Mesenchymal stem cell (in vitro differentiated cells and primary cell): ENCODE results near the gene HSPA1B.
"Not testable (repeated sequence)": the region's sequence is repeated elsewhere in the genome, so short reads cannot be mapped to it uniquely, and the experiment has no call there.

ENCODE experiments used
- DNase-seq: peaks from one replicate; pipeline ENCODE4 v3.0.0-alpha.2; 2013
- H2AFZ ChIP-seq: one replicate; pipeline ENCODE4 v1.6.1; 2013; ENCODE audit warnings: low read depth, mild to moderate bottlenecking, control low read depth, inconsistent platforms, low read length, moderate library complexity
- H2AK5ac ChIP-seq: 2 replicates; pipeline ENCODE4 v1.6.1; 2013; ENCODE audit warnings: low read length, moderate library complexity, mild to moderate bottlenecking, inconsistent platforms; ENCODE audit not compliant: severe bottlenecking
- H2BK120ac ChIP-seq: one replicate; pipeline ENCODE4 v1.6.1; 2013; ENCODE audit warnings: low read depth, mild to moderate bottlenecking, inconsistent platforms, low read length, moderate library complexity
- H2BK12ac ChIP-seq, 2 experiments: one replicate each; pipeline ENCODE4 v1.6.1; 2013; ENCODE audit warnings: inconsistent platforms in 2 of 2, low read length in 2 of 2, mild to moderate bottlenecking in 2 of 2, moderate library complexity in 2 of 2, control low read depth in 1 of 2
- H2BK15ac ChIP-seq: one replicate; pipeline ENCODE4 v1.6.1; 2013; ENCODE audit warnings: mild to moderate bottlenecking, low read depth, inconsistent platforms; ENCODE audit not compliant: poor library complexity, severe bottlenecking
- H2BK5ac ChIP-seq: 2 replicates; pipeline ENCODE4 v1.6.1; 2013; ENCODE audit warnings: low read depth, mild to moderate bottlenecking, low read length, control low read depth, inconsistent platforms; ENCODE audit not compliant: poor library complexity, severe bottlenecking
- H3K14ac ChIP-seq, 2 experiments: one replicate each; pipeline ENCODE4 v1.6.1; 2013; ENCODE audit warnings: inconsistent platforms in 2 of 2, low read length in 2 of 2, control low read depth in 1 of 2, mild to moderate bottlenecking in 1 of 2, moderate library complexity in 1 of 2
- H3K18ac ChIP-seq, 2 experiments: one replicate each; pipeline ENCODE4 v1.6.1; 2013; ENCODE audit warnings: inconsistent platforms in 2 of 2, low read length in 2 of 2, control low read depth in 1 of 2, low read depth in 1 of 2, mild to moderate bottlenecking in 1 of 2
- H3K23ac ChIP-seq, 2 experiments: one replicate each; pipeline ENCODE4 v1.6.1; 2013; ENCODE audit warnings: inconsistent platforms in 2 of 2, low read length in 2 of 2, mild to moderate bottlenecking in 2 of 2, moderate library complexity in 2 of 2, control low read depth in 1 of 2
- H3K27ac ChIP-seq: 2 replicates; pipeline ENCODE4 v1.5.1; 2013; ENCODE audit warnings: mild to moderate bottlenecking, moderate library complexity, low read length, control low read depth, inconsistent platforms; ENCODE audit not compliant: poor library complexity, severe bottlenecking
- H3K27me3 ChIP-seq, 2 experiments: 2 replicates each; pipeline versions ENCODE4 v1.6.1 to v1.7.0; 2013; ENCODE audit warnings: low read length in 2 of 2, mild to moderate bottlenecking in 2 of 2, moderate library complexity in 2 of 2, control low read depth in 1 of 2, inconsistent platforms in 1 of 2; ENCODE audit not compliant: control insufficient read depth in 1 of 2, insufficient read depth in 1 of 2
- H3K36me3 ChIP-seq, 2 experiments: 2 replicates each; pipeline versions ENCODE4 v1.6.1 to v1.7.0; 2013; ENCODE audit warnings: low read length in 2 of 2, control low read depth in 1 of 2, inconsistent platforms in 1 of 2, low read depth in 1 of 2, mild to moderate bottlenecking in 1 of 2; ENCODE audit not compliant: insufficient read depth in 2 of 2, control insufficient read depth in 1 of 2
- H3K4ac ChIP-seq, 2 experiments: one replicate each; pipeline ENCODE4 v1.6.1; 2013; ENCODE audit warnings: inconsistent platforms in 2 of 2, low read length in 2 of 2, mild to moderate bottlenecking in 2 of 2, moderate library complexity in 2 of 2, control low read depth in 1 of 2, low read depth in 1 of 2
- H3K4me1 ChIP-seq: 2 replicates; pipeline ENCODE4 v1.6.1; 2013; ENCODE audit warnings: low read depth, low read length, control low read depth; ENCODE audit not compliant: control insufficient read depth, insufficient read depth
- H3K4me2 ChIP-seq: 2 replicates; pipeline ENCODE4 v1.6.1; 2013; ENCODE audit warnings: low read length, mild to moderate bottlenecking, inconsistent platforms; ENCODE audit not compliant: poor library complexity, severe bottlenecking
- H3K4me3 ChIP-seq, 2 experiments: 2 replicates each; pipeline versions ENCODE4 v1.5.1 to v1.7.0; 2013; ENCODE audit warnings: low read length in 2 of 2, mild to moderate bottlenecking in 2 of 2, control low read depth in 1 of 2, low read depth in 1 of 2; ENCODE audit not compliant: insufficient read depth in 1 of 2
- H3K79me1 ChIP-seq: replicated peaks from 2 replicates; pipeline ENCODE4 v1.6.1; 2013; ENCODE audit warnings: mild to moderate bottlenecking, control low read depth, low read length, inconsistent platforms; ENCODE audit not compliant: poor library complexity, severe bottlenecking
- H3K9ac ChIP-seq: 2 replicates; pipeline ENCODE4 v1.7.0; 2013; ENCODE audit warnings: mild to moderate bottlenecking, low read length, moderate library complexity
- H3K9me3 ChIP-seq: 2 replicates; pipeline ENCODE4 v1.7.0; 2013; ENCODE audit warnings: mild to moderate bottlenecking, low read length; ENCODE audit not compliant: control insufficient read depth
- H4K8ac ChIP-seq: one replicate; pipeline ENCODE4 v1.6.1; 2013; ENCODE audit warnings: inconsistent platforms, mild to moderate bottlenecking, low read length, moderate library complexity
- H4K91ac ChIP-seq: one replicate; pipeline ENCODE4 v1.6.1; 2013; ENCODE audit warnings: mild to moderate bottlenecking, low read length, inconsistent platforms
- WGBS: methylation state at CpG from one replicate; pipeline ENCODE4 v1.1.7; 2013; ENCODE audit warnings: mixed read lengths; 5-methylcytosine and 5-hydroxymethylcytosine counted together

The HSPA1B gene

DNA sequence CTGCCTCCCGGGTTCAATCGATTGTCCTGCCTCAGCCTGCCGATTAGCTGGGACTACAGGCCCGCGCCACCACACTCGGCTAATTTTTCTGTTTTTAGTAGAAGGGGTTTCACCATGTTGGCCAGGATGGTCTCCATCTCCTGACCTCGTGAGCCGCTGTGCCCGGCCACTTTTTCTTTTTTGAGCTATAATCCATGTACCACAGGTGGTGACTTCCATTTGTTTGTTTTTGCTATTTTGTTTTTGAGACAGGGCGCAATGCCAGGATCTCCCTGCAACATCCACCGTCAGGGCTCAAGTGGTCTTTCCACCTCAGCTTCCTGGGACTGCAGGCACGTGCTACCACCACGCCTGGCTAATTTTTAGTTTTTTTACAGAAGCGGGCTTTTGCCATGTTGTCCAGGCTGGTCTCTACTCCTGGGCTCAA lies 8.5 kb downstream of the HSPA1B start:
- peaks cover 22% of the 10 kb centered on the region for H3K4me1 ChIP-seq

GRCh38 chr6:31836474-31837368 lies 9.2 kb downstream of the HSPA1B start:
- no peak overlapping the region for H2BK120ac ChIP-seq
- no peak overlapping the region for H2BK15ac ChIP-seq
- H3K14ac ChIP-seq = peak overlapping the region in 1 of 2 experiments; percentile 48
- H2BK12ac ChIP-seq = no peak overlapping the region
- no peaks in the 10 kb centered on the region for H3K27me3 ChIP-seq
- peak overlapping the region in 1 of 2 experiments; percentile 11 for H3K18ac ChIP-seq
- 13% methylated on average over 10 of the region's 12 CpGs for WGBS
- H3K9ac ChIP-seq = peak overlapping the region; percentile 98
- H3K9me3 ChIP-seq = no peaks in the 10 kb centered on the region
- peak; percentile 68 for DNase-seq
- H3K27ac ChIP-seq = peak overlapping the region; percentile 30
- H2AFZ ChIP-seq = no peak overlapping the region
- peaks cover 9% of the 10 kb centered on the region for H3K79me1 ChIP-seq
- no peak overlapping the region for H2AK5ac ChIP-seq
- H4K91ac ChIP-seq = no peak overlapping the region
- no peak overlapping the region for H4K8ac ChIP-seq
- H3K36me3 ChIP-seq = peaks cover 44 to 51% of the 10 kb centered on the region in 2 experiments
- peak overlapping the region; percentile 98 for H3K4me2 ChIP-seq
- no peak overlapping the region for H3K4ac ChIP-seq
- peaks cover 18% of the 10 kb centered on the region for H3K4me1 ChIP-seq
- H3K23ac ChIP-seq = no peak overlapping the region
- H3K4me3 ChIP-seq = peak overlapping the region; percentile 51 to 100
- H2BK5ac ChIP-seq = no peak overlapping the region

More for the DNA sequence above, 8.5 kb downstream of the HSPA1B start:
- Histone ChIP-seq H3K36me3 (peaks cover 37 to 50% of the 10 kb centered on the region in 2 experiments), H3K9me3 (no peaks in the 10 kb centered on the region), H2BK5ac (no peak overlapping the region), H2AFZ (no peak overlapping the region), H3K4ac (peak overlapping the region in 1 of 2 experiments; percentile 58), H3K14ac (peak overlapping the region in 1 of 2 experiments; percentile 86), H4K8ac (no peak overlapping the region), H3K79me1 (peaks cover 11% of the 10 kb centered on the region), H3K18ac (peak overlapping the region in 1 of 2 experiments; percentile 21), H3K9ac (peak overlapping the region; percentile 98), H4K91ac (peak overlapping the region; percentile 29), H2BK12ac (no peak overlapping the region), H3K23ac (peak overlapping the region in 1 of 2 experiments; percentile 14), H3K27ac (peak overlapping the region; percentile 30), H3K4me3 (peak overlapping the region; percentile 51 to 100), H3K4me2 (peak overlapping the region; percentile 98), H3K27me3 (no peaks in the 10 kb centered on the region), H2BK120ac (no peak overlapping the region), H2BK15ac (no peak overlapping the region), H2AK5ac (no peak overlapping the region)
- no peak for DNase-seq
- WGBS = under 1% methylated on average over 14 of the region's 14 CpGs

GRCh38 chr6:31837369-31838113 lies 10.0 kb downstream of the HSPA1B start:
- H3K79me1 ChIP-seq = peaks cover 9% of the 10 kb centered on the region
- H3K27me3 ChIP-seq = no peaks in the 10 kb centered on the region
- H2BK15ac ChIP-seq = no peak overlapping the region
- peak overlapping the region; percentile 98 for H3K4me2 ChIP-seq
- no peak overlapping the region for H4K8ac ChIP-seq
- H3K36me3 ChIP-seq = peaks cover 51% of the 10 kb centered on the region in 2 experiments
- no peaks in the 10 kb centered on the region for H3K9me3 ChIP-seq
- H3K4me3 ChIP-seq = peak overlapping the region; percentile 30 to 100
- no peak overlapping the region for H2BK12ac ChIP-seq
- no peak overlapping the region for H2BK120ac ChIP-seq
- no peak overlapping the region for H2BK5ac ChIP-seq
- H3K18ac ChIP-seq = no peak overlapping the region
- H3K9ac ChIP-seq = peak overlapping the region; percentile 98
- H3K14ac ChIP-seq = peak overlapping the region in 1 of 2 experiments; percentile 48
- H4K91ac ChIP-seq = no peak overlapping the region
- no peak overlapping the region for H2AK5ac ChIP-seq
- H3K27ac ChIP-seq = no peak overlapping the region
- DNase-seq = no peak
- no CpG with 5 or more reads among the region's 1 CpG for whole genome bisulfite sequencing
- H2AFZ ChIP-seq = no peak overlapping the region
- peaks cover 18% of the 10 kb centered on the region for H3K4me1 ChIP-seq
- H3K23ac ChIP-seq = no peak overlapping the region
- no peak overlapping the region for H3K4ac ChIP-seq

GRCh38 chr6:31838114-31838553 lies 10.6 kb downstream of the HSPA1B start:
- not testable (repeated sequence) for H4K8ac ChIP-seq, H2BK12ac ChIP-seq, H2AK5ac ChIP-seq, H2BK120ac ChIP-seq, H3K27me3 ChIP-seq, H3K23ac ChIP-seq, H2BK5ac ChIP-seq, H4K91ac ChIP-seq, H3K18ac ChIP-seq, H3K79me1 ChIP-seq, DNase-seq, H3K14ac ChIP-seq, H2BK15ac ChIP-seq, H2AFZ ChIP-seq, H3K27ac ChIP-seq, H3K4ac ChIP-seq, H3K9me3 ChIP-seq
- Histone ChIP-seq H3K4me1 (peaks cover 18% of the 10 kb centered on the region), H3K36me3 (peaks cover 51 to 56% of the 10 kb centered on the region in 2 experiments), H3K4me3 (peak overlapping the region; percentile 30 to 100), H3K9ac (peak overlapping the region; percentile 98), H3K4me2 (peak overlapping the region; percentile 98)
- 89% methylated on average over 9 of the region's 9 CpGs for WGBS
